ENCODE measurements around the gene OSTN.
A peak's percentile ranks its signal among the peaks of the same experiment; 100 is the strongest.
"Not testable (repeated sequence)": the region's sequence is repeated elsewhere in the genome, so short reads cannot be mapped to it uniquely, and the experiment has no call there.

Gene OSTN

GRCh38 chr3:191235331-191236314 lies 36.6 kb downstream of the OSTN start:
- no peak for DNase-seq

GRCh38 chr3:191236646-191237045 lies 37.6 kb downstream of the OSTN start:
- DNase-seq, result no peak

- DNase-seq, result no peak
These were observed 38.2 kb downstream of the OSTN start for GRCh38 chr3:191237047-191237882.

GRCh38 chr3:191238321-191238817 lies 39.3 kb downstream of the OSTN start:
- DNase-seq, result no peak

GRCh38 chr3:191239407-191240031 lies 40.5 kb downstream of the OSTN start:
- no peak for DNase-seq

- DNase-seq, result no peak
These were observed 41.4 kb downstream of the OSTN start for GRCh38 chr3:191240486-191240885.

GRCh38 chr3:191244242-191244867 lies 45.3 kb downstream of the OSTN start:
- peak; percentile 5 for DNase-seq

- not testable (repeated sequence) for DNase-seq
These were observed 47.0 kb downstream of the OSTN start for GRCh38 chr3:191246034-191246433.

- DNase-seq, result no peak
These were observed 47.6 kb downstream of the OSTN start for GRCh38 chr3:191246630-191247029.

GRCh38 chr3:191253089-191253799 lies 54.2 kb downstream of the OSTN start:
- no peak for DNase-seq

- DNase-seq, result no peak
These were observed 55.2 kb downstream of the OSTN start for GRCh38 chr3:191254098-191254873.

- no peak for DNase-seq
These were observed 56.1 kb downstream of the OSTN start for GRCh38 chr3:191255156-191255555.

- no peak for DNase-seq
These were observed 57.4 kb downstream of the OSTN start for GRCh38 chr3:191256405-191256804.

GRCh38 chr3:191257286-191257685 lies 58.2 kb downstream of the OSTN start:
- no peak for DNase-seq

GRCh38 chr3:191259486-191259885 lies 60.4 kb downstream of the OSTN start:
- no peak for DNase-seq

GRCh38 chr3:191260431-191261303 lies 61.6 kb downstream of the OSTN start:
- no peak for DNase-seq

GRCh38 chr3:191261304-191261638 lies 62.2 kb downstream of the OSTN start:
- no peak for DNase-seq

- DNase-seq, result no peak
These were observed 63.6 kb downstream of the OSTN start for GRCh38 chr3:191262650-191263049.

- no peak for DNase-seq
These were observed 64.3 kb downstream of the OSTN start for GRCh38 chr3:191263365-191263764.

GRCh38 chr3:191263850-191264249 lies 64.8 kb downstream of the OSTN start:
- DNase-seq, result no peak

Measured in NCI-H2171 treated with DMSO at 0.1 percent for 48 hours (cell line).